Measurements from ENCODE around the gene ATP2A3. TPM values are rescaled to one million over a fixed set of nuclear protein-coding genes. Genes with fewer than 3 reads are reported as not detected.

Gene ATP2A3
- total and polyA plus RNA-seq, 2 donors (not counting 1 experiment from before 2014, with no cell fraction given), result 0.25 to 12.4 TPM

DNA sequence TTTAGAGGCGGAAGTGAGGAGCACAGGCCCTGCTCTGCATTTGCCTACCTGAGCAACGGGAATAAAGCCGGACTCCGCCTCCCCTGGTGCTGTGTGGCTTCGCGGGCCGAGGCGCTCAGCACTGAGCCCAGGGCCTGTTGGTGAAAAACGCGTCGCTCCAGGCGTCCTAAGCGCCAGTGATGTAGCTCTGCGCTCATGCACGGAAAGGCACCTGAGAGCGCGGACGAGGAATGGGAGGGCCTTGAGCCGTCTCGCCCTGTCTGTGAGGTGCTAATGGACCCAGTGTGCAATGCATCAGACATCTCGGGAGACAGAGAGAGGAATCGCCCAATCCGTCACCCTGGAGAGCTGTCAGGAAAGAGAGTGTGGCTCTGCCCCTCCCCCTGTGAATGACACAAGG, 17.2 kb upstream of the ATP2A3 start:
- Histone ChIP-seq H3K4me1 (ENCODE audit: control insufficient read depth, extremely low read depth, insufficient read depth, low read length) (no peaks in the 10 kb centered on the region), H3K36me3 (ENCODE audit: control insufficient read depth, insufficient read depth, low read length) (no peaks in the 10 kb centered on the region), H3K27me3 (ENCODE audit: control insufficient read depth, insufficient read depth, low read length) (no peaks in the 10 kb centered on the region), H2AFZ (ENCODE audit: low read length) (no peak overlapping the region), H3K27ac (ENCODE audit: insufficient read depth, low read length) (no peak overlapping the region), H4K20me1 (ENCODE audit: control insufficient read depth, extremely low read depth, insufficient read depth, low read length) (no peaks in the 10 kb centered on the region), H3K9me3 (ENCODE audit: control insufficient read depth, insufficient read depth, low read depth, low read length) (no peaks in the 10 kb centered on the region), H3K4me3 (replicated peaks in 1 of 4; ENCODE audit: control extremely low read depth in 1 of 4, insufficient read depth in 1 of 4, low read depth in 3 of 4, low read length in 4 of 4) (no peak overlapping the region), H3K9ac (ENCODE audit: insufficient read depth, low read length) (no peak overlapping the region), H3K79me2 (ENCODE audit: control insufficient read depth, insufficient read depth, low read length) (no peaks in the 10 kb centered on the region), H3K4me2 (ENCODE audit: extremely low read depth, insufficient read depth, low read length) (no peak overlapping the region)
- no peak for DNase-seq (ENCODE audit: low read depth in 2 of 2)
- TF ChIP-seq EZH2 (IDR thresholded peaks at IDR 0.05; ENCODE audit: low read length, missing control alignments) (no peak), CTCF (conservative IDR thresholded peaks at IDR 0.05 in 1 of 2, IDR thresholded peaks at IDR 0.05 in 1 of 2; ENCODE audit: low read depth in 1 of 2, low read length in 2 of 2) (no peak)

GRCh38 chr17:3980381-3981014, 16.3 kb upstream of the ATP2A3 start:
- H3K9ac ChIP-seq (ENCODE audit: insufficient read depth, low read length), result no peak overlapping the region
- H3K79me2 ChIP-seq (ENCODE audit: control insufficient read depth, insufficient read depth, low read length), result no peaks in the 10 kb centered on the region
- no peak overlapping the region for H2AFZ ChIP-seq (ENCODE audit: low read length)
- H3K27me3 ChIP-seq (ENCODE audit: control insufficient read depth, insufficient read depth, low read length), result no peaks in the 10 kb centered on the region
- no peaks in the 10 kb centered on the region for H3K9me3 ChIP-seq (ENCODE audit: control insufficient read depth, insufficient read depth, low read depth, low read length)
- H3K36me3 ChIP-seq (ENCODE audit: control insufficient read depth, insufficient read depth, low read length), result no peaks in the 10 kb centered on the region
- H3K4me2 ChIP-seq (ENCODE audit: extremely low read depth, insufficient read depth, low read length), result no peak overlapping the region
- H3K27ac ChIP-seq (ENCODE audit: insufficient read depth, low read length), result no peak overlapping the region
- H3K4me1 ChIP-seq (ENCODE audit: control insufficient read depth, extremely low read depth, insufficient read depth, low read length), result no peaks in the 10 kb centered on the region
- no peak for TF ChIP-seq CTCF (conservative IDR thresholded peaks at IDR 0.05 in 1 of 2, IDR thresholded peaks at IDR 0.05 in 1 of 2; ENCODE audit: low read depth in 1 of 2, low read length in 2 of 2)
- no peak for TF ChIP-seq EZH2 (IDR thresholded peaks at IDR 0.05; ENCODE audit: low read length, missing control alignments)
- no peak for DNase-seq (ENCODE audit: low read depth in 2 of 2)
- no peaks in the 10 kb centered on the region for H4K20me1 ChIP-seq (ENCODE audit: control insufficient read depth, extremely low read depth, insufficient read depth, low read length)
- H3K4me3 ChIP-seq (replicated peaks in 1 of 4; ENCODE audit: control extremely low read depth in 1 of 4, insufficient read depth in 1 of 4, low read depth in 3 of 4, low read length in 4 of 4), result no peak overlapping the region

DNA sequence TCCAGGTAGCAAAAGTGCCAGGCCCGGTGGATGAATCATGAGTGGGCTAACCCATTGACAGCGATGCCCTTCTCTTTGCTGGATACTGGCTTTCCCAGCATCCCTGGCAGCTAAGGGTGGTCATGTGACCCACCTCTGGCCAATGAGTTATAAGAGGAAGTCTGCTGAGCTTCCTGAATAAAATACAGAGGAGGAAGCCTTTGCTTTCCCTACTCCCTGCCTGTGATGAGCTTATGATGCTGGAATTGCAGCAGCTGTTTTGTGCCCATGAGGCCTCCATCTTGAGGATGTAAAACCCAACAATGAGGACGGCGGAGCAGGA, 15.0 kb upstream of the ATP2A3 start:
- DNase-seq (ENCODE audit: low read depth in 2 of 2), result no peak
- TF ChIP-seq EZH2 (IDR thresholded peaks at IDR 0.05; ENCODE audit: low read length, missing control alignments) (no peak), CTCF (conservative IDR thresholded peaks at IDR 0.05 in 1 of 2, IDR thresholded peaks at IDR 0.05 in 1 of 2; ENCODE audit: low read depth in 1 of 2, low read length in 2 of 2) (no peak)
- H3K27me3 ChIP-seq (ENCODE audit: control insufficient read depth, insufficient read depth, low read length), result no peaks in the 10 kb centered on the region
- H3K9me3 ChIP-seq (ENCODE audit: control insufficient read depth, insufficient read depth, low read depth, low read length), result no peaks in the 10 kb centered on the region
- no peaks in the 10 kb centered on the region for H4K20me1 ChIP-seq (ENCODE audit: control insufficient read depth, extremely low read depth, insufficient read depth, low read length)
- no peaks in the 10 kb centered on the region for H3K4me1 ChIP-seq (ENCODE audit: control insufficient read depth, extremely low read depth, insufficient read depth, low read length)
- H3K36me3 ChIP-seq (ENCODE audit: control insufficient read depth, insufficient read depth, low read length), result no peaks in the 10 kb centered on the region
- H3K4me2 ChIP-seq (ENCODE audit: extremely low read depth, insufficient read depth, low read length), result no peak overlapping the region
- no peak overlapping the region for H3K27ac ChIP-seq (ENCODE audit: insufficient read depth, low read length)
- no peak overlapping the region for H3K9ac ChIP-seq (ENCODE audit: insufficient read depth, low read length)
- H3K79me2 ChIP-seq (ENCODE audit: control insufficient read depth, insufficient read depth, low read length), result no peaks in the 10 kb centered on the region
- no peak overlapping the region for H3K4me3 ChIP-seq (replicated peaks in 1 of 4; ENCODE audit: control extremely low read depth in 1 of 4, insufficient read depth in 1 of 4, low read depth in 3 of 4, low read length in 4 of 4)
- no peak overlapping the region for H2AFZ ChIP-seq (ENCODE audit: low read length)

Data from fibroblast of lung (primary cell).